Effector CD8-positive, alpha-beta T cell (primary cell): ENCODE measurements around the gene CDKN2D.

Experiments used
- DNase-seq: peaks from one replicate; lab custom pipeline; 2025; lab: John Stamatoyannopoulos, UW
- total RNA-seq, 4 experiments: gene quantifications; one replicate each; lab custom pipeline; 2026; lab: John Stamatoyannopoulos, UW

The CDKN2D gene
- total RNA-seq = 17.4 to 27.9 (median 24.1) reads per million in 4 experiments

DNA sequence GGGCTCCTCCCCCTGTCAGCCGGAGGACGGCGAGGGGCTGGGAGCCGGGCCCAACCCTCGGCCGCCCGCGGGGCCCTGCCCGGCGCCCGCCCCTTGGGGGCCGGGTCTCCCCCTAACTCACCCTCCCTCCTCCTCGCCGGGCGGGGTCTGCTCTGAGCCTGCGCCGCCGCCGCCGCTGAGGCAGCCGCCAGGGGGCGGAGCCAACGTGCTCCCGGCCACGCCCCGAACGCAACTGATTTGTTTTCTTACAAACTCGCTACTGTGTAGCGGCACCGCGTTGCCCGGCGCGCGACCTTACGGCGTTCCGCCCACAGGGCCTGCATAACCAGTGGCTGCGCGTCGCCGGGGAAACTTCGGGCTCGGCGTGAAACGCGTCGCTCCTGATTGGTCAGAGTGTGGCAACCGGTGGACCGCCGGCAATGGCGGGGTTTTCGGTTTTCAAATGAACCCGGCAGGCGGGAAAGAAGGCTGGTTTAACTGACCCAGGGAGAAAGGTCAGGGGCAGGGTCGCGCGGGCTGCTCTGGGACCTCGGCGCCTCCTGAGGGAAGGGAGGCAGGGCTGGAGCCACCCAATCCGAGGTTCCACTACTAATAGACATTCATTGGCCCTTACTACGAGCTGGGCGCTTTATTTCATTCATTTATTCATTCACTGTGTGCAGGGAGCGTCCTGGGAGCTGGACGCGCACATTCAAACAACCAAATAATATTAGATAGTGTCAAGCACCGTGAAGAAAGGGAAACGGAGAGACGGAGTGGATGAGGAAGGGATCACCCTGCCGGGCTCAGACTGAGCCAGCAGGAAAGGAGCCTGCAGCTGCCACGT, at the start of gene CDKN2D:
CDKN2D (minus strand) TSS at position 154 of the 826 bp plus-strand sequence. CDS start 326 bp downstream, outside the sequence.
- peak; percentile 99 for DNase-seq

DNA sequence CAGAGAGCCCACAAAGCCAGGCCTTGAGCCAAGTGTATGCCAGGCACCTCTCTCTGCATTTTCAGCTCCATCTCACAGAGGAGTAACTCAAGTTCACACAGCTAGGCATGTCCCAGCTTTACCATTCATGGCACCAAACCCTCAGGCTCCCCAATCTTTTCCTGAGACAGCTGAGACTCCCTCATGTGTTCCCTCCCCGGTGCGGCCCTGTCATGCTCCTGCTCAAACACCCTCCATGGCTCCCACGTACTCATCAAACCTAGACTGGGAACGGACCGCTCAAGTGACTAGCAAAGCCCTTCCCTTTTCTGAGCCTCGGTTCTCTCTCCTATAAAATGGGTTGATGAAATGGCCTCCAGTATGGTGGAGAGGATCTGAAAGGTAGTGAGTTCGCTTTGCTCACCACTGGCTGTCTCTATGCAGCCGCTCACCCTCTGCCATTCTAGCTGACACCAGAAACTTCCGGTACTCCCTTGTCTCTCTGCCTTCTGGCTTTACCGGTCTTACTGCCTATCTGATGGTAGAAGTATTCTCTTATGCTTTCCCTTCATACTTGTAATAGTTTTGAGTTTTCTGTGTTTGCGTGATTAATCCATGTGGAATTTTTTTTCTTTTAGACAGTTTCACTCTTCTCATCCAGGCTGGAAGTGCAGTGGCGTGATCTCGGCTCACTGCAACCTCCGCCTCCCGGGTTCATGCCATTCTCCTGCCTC, 48.8 kb upstream of the CDKN2D start:
- DNase-seq = no peak

DNA sequence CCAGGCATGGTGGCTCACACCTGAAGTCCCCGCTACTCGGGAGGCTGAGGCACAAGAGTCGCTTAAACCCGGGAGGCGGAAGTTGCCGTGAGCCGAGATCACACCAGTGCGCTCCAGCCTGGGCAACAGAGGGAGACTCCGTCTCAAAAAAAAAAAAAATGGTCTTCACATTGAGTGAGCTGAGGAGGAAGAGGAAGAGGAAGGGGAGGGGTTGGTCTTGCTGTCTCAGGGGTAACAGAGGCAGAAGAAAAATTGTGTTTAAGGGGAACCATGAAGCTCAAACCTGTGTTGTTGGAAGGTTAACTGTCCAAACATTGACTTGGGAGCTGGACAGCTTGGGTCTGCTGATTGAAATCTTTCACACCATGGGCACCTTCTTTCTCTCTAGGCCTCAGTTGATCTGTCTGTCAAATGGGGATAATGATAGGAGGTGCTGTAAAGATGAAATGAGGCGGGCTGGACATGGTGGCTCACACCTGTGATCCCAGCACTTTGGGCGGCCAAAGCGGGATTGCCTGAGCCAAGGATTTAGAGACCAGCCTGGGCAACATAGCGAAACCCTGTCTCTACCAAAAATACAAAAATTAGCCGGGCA, 46.7 kb upstream of the CDKN2D start:
- no peak for DNase-seq

DNA sequence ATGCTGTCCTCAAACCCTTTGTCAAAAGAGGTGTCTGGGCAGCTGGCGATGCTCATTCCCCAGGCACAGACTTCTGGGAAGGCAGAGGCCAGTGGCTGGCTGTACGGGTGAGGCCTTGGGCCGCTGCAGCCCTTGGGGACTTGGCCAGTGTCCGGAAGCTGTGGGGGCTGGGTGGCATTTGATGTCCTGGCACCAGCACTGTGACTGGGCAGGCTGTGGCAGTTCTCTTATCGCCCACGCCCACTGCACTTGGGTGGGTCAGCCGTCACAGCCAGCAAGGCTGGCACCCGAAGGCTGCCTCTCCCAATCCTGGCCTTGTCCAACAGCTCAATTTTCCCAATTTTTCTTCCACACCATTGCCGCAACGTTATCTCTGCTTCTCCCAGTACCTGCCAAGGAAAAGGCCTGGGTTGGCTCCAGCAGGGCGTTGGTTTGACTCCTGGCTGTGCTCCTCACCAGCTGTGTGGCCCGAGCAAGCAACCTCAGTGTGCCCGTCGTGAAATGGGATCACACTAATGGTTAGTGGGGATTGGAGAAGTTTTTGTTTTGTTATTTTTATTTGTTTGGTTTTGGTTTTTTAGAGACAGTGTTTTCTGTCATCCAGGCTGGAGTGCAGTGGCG, 43.8 kb upstream of the CDKN2D start:
- no peak for DNase-seq

DNA sequence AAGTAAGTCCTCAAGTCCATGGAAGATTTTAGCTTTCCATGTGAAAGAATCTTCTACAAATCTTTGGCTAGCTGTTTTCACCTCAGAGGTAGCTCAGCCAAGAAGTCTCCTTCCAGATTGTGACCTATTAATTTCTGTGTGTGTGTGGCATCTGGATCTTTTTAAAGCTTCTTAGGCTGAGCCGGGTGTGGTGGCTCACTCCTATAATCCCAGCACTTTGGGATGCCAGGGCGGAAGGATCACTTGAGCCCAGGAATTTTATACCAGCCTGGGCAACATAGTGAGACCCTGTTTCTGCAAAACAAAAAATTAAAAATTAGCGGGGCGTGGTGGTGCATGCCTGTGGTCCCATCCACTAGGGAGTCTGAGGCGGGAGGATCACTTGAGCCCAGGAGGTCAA, 43.1 kb upstream of the CDKN2D start:
- no peak for DNase-seq

DNA sequence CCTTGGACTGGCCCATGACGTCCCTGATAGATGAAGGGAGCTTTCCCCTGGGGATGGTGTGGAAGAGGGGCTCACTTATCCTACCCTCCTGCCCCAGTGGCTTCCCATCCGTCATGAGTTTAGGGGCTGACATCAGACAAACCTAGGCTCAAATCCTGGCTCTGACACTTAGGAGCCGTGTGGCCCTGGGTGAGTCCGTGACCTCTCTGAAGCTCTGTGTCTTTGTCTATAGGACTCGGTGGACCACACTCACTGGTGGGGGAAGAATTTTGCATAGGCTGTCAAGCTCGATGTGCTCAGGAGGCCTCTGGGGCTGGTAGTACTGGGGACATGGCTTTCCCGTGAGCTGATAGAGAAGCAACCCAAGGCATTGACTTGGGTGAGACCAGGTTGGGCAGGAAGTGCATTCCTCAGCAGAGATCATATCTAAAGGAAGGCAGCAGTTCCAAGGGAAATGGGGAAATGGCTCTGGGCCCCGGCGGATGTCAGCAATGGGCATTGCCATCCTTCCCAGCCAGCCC, 35.7 kb upstream of the CDKN2D start:
- DNase-seq = no peak

DNA sequence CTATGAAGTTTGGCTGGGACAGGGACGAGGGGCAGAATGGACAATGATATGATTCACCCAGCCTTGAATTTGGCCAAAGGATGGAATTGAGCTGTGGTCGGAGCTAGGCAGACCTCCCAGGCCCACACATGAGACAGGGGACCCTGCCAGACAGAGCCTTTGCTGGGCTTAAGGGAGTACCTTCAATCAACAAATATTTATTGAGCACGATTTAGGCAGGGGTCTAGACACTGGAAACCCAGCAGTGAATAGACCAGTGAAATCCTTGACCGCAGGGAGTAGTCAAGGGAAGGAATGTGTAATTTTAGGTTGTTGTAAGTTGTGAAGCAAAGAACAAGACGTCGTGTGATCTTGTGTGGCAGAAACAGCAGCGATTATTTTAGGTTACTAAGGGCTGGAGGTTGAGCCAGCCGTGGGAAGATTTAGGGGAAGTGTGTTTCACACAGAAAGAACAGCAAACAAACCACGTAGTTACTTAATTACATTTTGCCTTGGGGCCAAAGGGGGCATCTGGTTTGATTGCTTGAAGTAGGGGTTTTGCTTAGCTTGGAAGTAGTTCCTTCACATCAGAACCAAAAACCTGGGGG, 35.2 kb upstream of the CDKN2D start:
- no peak for DNase-seq

DNA sequence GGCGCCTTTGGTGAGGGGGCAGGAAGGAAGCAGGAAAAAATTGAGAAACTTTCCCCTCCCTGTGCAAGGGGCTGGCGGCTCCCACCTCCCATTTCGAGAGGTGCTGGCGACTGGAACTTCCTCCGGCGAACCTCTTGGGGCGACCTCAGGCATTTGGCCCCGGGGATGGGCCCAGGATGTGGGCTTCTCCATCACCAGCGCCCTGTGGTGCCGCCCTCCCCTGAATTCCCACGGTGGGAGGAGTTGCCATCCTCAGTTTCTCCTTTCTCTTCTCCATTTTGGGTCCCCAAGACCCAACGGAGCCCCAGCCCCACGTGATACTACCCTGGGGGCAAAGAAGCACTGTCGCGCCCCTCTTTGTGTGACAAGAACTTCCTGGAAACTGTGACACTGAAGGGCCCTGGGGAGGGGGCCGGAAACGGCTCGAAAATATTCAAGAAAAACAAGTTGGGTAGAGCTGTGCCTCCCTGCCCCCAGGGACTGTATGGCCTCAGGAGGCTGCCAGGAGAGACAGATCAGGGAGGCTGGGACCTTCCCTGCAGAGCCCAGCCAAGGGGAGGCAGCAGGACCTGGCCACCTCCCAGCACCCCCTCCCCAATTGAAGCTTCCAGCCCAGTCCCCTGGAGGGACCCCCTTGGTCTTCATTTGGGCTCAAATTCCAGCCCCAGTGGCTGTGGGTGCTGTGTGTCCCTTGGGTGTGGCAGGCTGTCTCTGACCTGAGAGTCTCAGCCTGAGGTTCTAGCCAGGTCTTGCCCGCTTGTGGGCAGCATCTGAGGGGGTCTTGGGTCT, 34.5 kb upstream of the CDKN2D start:
- peak; percentile 82 for DNase-seq

DNA sequence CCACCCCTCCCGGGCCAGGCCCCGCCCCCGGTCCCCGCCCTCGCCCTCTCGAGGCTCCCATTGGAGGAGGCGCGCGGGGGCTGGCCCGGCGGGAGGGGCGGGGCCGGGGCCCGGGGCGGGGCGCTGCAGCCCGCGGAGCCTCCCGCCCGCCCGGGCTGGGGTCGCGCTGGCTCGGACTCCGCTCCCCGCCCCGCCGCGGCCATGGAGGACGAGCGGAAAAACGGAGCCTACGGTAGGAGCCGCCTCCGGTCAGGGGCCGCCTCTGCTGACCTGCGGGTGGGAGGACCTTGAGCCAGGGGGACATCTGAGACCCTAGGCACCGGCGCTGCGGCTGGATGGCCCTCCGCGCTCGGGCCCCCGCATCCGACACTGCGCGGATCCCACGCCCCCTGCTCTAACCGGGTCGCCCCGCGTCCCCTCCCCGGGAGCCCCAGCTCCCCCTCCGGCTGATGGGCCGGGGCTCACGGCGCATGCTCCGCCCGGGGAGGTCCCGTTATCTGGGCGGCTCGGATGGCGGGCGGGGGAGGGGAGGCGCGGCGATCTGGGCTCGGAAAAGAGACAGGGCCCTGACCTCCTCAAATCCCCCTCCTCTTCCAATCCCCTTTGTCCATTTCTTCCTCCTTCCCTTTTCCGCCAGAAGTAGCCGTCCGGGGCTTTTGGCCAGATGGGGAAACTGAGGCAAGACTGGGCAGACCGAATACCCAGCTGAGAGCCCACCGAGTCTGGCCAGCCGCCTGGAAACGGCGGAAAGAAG, 33.7 kb upstream of the CDKN2D start:
- DNase-seq = peak; percentile 84

DNA sequence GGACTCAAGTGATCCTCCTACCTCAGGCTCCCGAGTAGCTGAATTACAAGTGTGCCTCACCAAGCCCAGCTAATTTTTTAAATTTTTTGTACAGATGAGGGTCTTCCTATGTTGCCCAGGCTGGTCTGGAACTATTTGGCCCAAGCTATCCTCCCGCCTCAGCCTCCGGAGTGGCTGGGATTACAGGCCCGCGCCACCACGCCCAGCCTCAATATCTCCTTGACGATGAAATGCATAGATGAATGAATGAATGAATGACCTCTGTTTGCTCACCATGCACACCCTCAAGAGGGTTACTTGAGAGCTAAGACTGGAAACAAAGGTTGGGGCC, 33.2 kb upstream of the CDKN2D start:
- no peak for DNase-seq

DNA sequence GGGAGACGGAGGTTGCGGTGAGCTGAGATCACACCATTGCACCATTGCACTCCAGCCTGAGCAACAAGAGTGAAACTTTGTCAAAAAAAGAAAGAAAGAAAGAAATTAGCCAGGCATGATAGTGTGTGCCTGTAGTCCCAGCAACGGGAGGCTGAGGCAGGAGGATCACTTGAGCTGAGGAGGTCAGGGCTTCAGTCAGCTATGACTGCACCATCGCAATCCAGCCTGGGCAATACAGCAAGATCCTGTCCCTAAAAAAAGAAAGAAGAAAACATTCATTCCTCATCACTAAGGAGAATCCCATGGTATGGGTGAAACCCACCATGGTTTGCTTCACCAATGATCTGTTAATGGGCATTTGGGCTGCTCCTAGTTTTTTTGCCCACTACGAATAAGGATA, 31.4 kb upstream of the CDKN2D start:
- no peak for DNase-seq

DNA sequence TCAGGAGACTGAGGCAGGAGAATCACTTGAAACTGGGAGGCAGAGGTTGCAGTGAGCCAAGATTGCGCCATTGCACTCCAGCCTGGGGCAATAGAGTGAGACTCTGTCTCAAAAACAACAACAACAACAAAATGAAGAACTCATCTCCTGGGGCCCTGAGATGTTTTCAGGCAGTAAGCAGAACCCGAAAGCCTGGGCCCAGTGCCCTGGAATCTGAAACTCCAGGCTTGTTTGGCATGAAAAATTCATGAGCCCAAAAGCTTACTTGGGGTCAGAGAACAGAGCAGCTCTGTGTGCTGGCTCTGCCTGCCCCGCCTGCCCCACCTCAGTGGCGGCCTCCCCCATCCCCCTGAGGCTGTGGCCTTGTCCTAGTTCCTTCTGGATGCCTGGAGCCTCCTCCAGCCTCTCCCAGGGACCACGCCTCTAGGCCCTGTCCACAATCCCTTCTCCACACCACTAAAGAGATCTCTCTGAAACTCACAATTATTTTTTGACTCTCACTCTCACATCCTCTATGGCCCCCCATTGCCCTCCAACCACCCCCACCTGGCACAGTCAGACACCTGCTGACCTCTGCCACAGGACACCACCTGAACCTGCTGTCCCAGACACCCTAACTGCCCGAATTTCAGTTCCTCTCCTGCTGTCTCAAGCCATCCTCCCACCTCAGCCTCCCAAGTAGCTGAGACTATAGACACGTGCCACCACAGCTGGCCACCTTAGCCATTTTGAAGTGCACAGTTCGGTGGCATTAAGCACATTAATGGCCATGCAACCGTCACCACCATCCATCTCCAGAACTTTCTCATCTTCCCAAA, 25.2 kb upstream of the CDKN2D start:
- DNase-seq = no peak

DNA sequence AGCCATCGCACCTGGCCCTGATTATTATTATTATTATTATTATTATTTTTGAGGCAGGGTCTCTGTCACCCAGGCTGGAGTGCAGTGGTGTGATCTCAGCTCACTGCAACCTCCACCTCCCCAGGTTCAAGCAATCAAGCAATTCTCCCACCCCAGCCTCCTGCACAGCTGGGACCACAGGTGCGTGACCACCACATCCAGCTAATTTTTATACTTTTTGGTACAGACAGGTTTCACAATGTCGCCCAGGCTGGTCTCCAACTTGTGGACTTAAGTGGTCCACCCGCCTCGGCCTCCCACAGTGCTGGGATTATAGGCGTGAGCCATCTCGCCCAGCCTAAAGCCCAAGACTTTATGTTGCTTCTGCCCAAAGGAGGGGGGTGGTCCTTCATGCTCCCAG, 24.4 kb upstream of the CDKN2D start:
- no peak for DNase-seq

DNA sequence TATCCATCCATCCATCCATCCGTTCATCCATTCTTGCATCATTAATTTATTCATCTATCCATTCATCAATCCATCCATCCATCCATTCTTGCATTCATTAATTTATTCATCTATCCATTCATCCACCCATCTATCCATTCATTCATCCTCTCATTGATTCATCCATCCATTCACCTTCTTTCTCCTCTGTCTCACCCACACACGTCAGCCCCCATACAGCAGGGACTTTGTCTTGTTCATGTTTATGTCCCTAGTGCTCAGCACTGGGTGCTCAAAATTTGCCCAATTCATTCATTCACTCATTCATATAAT, 19.0 kb upstream of the CDKN2D start:
- no peak for DNase-seq

DNA sequence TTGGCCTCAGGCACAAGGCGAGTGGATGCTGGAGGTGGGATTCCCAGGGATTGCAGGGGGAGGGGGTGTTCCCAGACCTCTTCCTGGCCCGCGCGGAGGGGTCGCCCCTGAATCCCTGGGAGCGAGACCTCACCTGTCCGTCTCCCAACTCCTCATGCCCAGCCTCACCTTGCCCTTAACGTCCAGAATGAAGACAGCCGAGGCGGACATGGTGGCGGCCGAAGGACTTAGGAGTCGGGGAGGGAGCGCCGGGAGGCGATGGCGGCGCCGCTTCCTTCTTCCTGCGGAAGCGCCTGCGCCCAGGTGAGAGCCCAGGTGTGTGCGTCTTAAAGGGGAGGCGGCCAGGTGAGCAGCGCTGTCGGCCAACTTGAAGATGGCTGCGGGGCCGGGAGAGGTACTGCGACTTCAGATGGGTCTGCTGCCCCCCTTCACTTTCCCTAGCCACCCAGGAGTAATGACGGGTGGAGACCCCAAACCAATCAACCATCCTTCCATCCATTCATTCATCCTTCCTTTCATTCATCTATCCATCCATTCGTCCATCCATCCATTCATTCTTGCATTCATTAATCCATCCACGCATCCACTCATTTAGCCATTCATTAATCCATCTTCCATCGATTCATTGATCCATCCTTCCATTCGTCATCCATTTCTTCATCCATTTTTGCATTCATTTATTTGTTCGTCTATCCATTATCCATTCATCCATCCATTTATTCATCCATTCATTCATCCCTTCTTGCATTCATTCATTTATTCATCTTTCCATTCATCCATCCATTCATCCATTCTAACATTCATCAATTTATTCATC, 18.5 kb upstream of the CDKN2D start, which contains the start of gene AP1M2:
AP1M2 (minus strand) TSS at position 291 of the 817 bp plus-strand sequence; CDS start at position 210, 81 bp downstream.
- no peak for DNase-seq

DNA sequence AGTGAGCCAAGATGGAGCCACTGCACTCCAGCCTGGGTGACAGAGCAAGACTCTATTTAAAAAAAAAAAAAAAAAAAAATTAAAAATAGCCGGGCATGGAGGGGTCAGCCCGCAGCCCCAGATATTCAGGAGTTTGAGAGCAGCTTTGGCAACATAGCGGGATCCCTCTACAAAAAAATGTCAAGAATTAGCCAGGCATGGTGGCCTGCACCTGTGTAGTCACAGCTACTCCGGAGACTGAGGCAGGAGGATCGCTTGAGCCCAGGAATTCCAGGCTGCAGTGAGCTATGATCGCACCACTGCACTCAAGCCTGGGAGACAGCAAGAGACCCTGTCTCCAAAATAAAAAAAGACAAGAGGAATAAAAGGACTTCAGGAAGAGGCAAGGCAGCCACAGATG, 17.6 kb upstream of the CDKN2D start:
- no peak for DNase-seq

DNA sequence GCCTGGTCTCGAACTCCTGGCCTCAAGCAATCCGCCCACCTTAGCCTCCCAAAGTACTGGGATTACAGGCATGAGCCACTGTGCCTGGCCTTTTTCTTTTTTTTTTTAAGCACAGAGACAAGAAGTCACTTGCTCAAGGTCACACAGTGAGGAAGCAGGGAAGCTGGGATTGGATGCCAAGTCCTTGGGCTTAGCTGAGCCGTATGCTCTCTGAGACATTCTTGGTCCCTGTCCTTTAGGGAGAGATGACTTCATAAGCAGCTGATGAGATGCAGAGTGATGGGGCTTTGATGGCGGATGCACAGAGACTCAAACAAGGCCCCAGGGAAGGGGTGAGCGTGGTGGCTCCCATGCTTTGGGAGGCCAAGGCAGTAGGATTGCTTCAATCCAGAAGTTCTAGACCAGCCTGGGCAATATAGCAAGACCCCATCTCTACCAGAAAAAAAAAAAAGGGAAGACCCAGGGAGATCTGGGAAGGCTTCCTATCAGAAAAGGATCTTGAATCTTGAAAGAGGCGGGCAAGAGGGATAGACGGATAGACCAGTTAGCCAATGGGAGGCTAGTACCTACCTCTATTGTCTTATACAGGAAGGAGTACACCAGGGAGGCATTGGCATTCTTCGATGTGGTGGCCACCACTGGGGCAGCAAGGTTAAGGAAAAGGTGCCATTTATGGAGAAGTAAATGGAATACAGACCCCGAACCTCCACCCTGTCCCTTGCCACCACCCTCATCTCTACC, 14.4 kb upstream of the CDKN2D start:
- DNase-seq = no peak

DNA sequence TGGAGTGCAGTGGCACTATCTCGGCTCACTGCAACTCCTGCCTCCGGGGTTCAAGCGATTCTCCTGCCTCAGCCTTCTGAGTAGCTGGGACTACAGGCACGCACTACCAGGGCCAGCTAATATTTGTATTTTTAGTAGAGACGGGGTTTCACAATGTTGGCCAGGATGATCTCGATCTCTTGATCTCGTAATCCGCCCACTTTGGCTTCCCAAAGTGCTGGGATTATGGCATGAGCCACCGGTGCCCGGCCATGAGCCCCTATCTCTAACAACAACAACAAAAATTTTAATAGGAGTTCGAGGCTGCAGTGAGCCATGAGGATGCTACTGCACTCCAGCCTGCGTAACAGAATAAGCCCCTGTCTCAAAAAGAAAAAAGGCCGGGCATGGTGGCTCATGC, 13.3 kb upstream of the CDKN2D start:
- DNase-seq = no peak
